K562 (cell line): Measurements from ENCODE around the gene CMTM1. TPM values are rescaled to one million over a fixed set of nuclear protein-coding genes. Genes with fewer than 3 reads are reported as not detected.

Source experiments
- ADNP ChIP-seq: fragments of 200-800 bp; sonication (Bioruptor generic); IDR thresholded peaks from 2 replicates; pipeline ENCODE4 v1.6.1; 2016; ENCODE audit warnings: missing genetic modification characterization, missing compliant biosample characterization
- ASH1L ChIP-seq: fragments of 450-650 bp; IDR thresholded peaks from 2 replicates; pipeline ENCODE4 v1.6.1; 2018; ENCODE audit warnings: borderline replicate concordance, mild to moderate bottlenecking, low read depth; ENCODE audit not compliant: partially characterized antibody
- BCL6 ChIP-seq: fragments of 250-450 bp; sonication (Bioruptor Pico); IDR thresholded peaks from 2 replicates; pipeline ENCODE4 v1.4.0; 2020
- BRD9 ChIP-seq: fragments of 450-650 bp; IDR thresholded peaks from 2 replicates; pipeline ENCODE4 v1.6.1; 2018; ENCODE audit warnings: low read depth; ENCODE audit not compliant: partially characterized antibody
- CBX3 ChIP-seq, 2 experiments: IDR thresholded peaks; 1 replicate in 1 of 2; 2 replicates in 1 of 2; pipeline ENCODE4 v1.6.1; 2012; ENCODE audit warnings: inconsistent platforms in 2 of 2, low read length in 2 of 2, borderline replicate concordance in 1 of 2, control low read depth in 1 of 2
- CEBPB ChIP-seq: fragments of 450-650 bp; IDR thresholded peaks from 2 replicates; pipeline ENCODE4 v1.6.1; 2016; ENCODE audit warnings: missing genetic modification characterization, missing compliant biosample characterization
- CREB1 ChIP-seq, 2 experiments: sonication (generic) in 1 of 2; formaldehyde crosslinking in 1 of 2; IDR thresholded peaks; 2 replicates each; pipeline versions ENCODE4 v1.6.1 to v1.8.0; 2012 to 2022; ENCODE audit warnings: inconsistent platforms in 1 of 2, mild to moderate bottlenecking in 1 of 2, missing genetic modification reagents in 1 of 2, moderate library complexity in 1 of 2
- E2F3 ChIP-seq: fragments of 250-450 bp; sonication (Bioruptor Pico); IDR thresholded peaks from 2 replicates; pipeline ENCODE4 v1.4.0; 2020; ENCODE audit warnings: mild to moderate bottlenecking
- EZH2 ChIP-seq: IDR thresholded peaks from 2 replicates; pipeline ENCODE4 v1.6.1; 2012; ENCODE audit warnings: low read depth, mild to moderate bottlenecking, inconsistent platforms, low read length, borderline replicate concordance
- HMBOX1 ChIP-seq: sonication (generic); IDR thresholded peaks from 2 replicates; pipeline ENCODE4 v1.6.1; 2016
- HNRNPL ChIP-seq: fragments of 200-400 bp; formaldehyde crosslinking; IDR thresholded peaks from 2 replicates; pipeline ENCODE4 v1.6.1; 2017; ENCODE audit warnings: low read depth, mild to moderate bottlenecking, low read length
- MCM3 ChIP-seq: fragments of 450-650 bp; IDR thresholded peaks from 2 replicates; pipeline ENCODE4 v1.6.1; 2016
- NCOA1 ChIP-seq: fragments of 450-650 bp; IDR thresholded peaks from 2 replicates; pipeline ENCODE4 v1.6.1; 2016; ENCODE audit warnings: low read depth
- PHF21A ChIP-seq: fragments of 450-650 bp; IDR thresholded peaks from 2 replicates; pipeline ENCODE4 v1.6.1; 2017; ENCODE audit warnings: low read depth, borderline replicate concordance
- RAD51 ChIP-seq: fragments of 450-650 bp; IDR thresholded peaks from 2 replicates; pipeline ENCODE4 v1.7.1; 2016; ENCODE audit warnings: low read depth, mild to moderate bottlenecking, borderline replicate concordance
- TCF7L2 ChIP-seq: fragments of 150-350 bp; IDR thresholded peaks from 2 replicates; pipeline ENCODE4 v1.6.1; 2016; ENCODE audit warnings: low read depth, mild to moderate bottlenecking, low read length, moderate library complexity
- ZKSCAN1 ChIP-seq: fragments of 150-350 bp; IDR thresholded peaks from 2 replicates; pipeline ENCODE4 v1.6.1; 2016; ENCODE audit warnings: low read depth, low read length
- ZNF146 ChIP-seq: IDR thresholded peaks from one replicate; pipeline ENCODE4 v1.6.1; 2018; ENCODE audit warnings: missing compliant biosample characterization; ENCODE audit not compliant: unreplicated experiment
- ZNF212 ChIP-seq: fragments of 450-650 bp; formaldehyde crosslinking; IDR thresholded peaks from 2 replicates; pipeline ENCODE4 v1.4.0; 2020; ENCODE audit warnings: mild to moderate bottlenecking
- ZSCAN29 ChIP-seq: fragments of 450-650 bp; IDR thresholded peaks from 2 replicates; pipeline ENCODE4 v1.6.1; 2017
- polyA plus RNA-seq, 8 experiments: library from polyadenylated mRNA; depleted of rRNA in 4 of 8; stranded (reverse) in 5 of 8; unstranded in 3 of 8; fragments of >200 nt; fragmentation: Nextera tagmentation in 2 of 8; fragmentation: Illumina TruSeq in 1 of 8; extraction: Ambion mirVana in 2 of 8; extraction: Trizol in 1 of 8; gene quantifications; 2 replicates each; pipeline versions ENCODE4 v1.2.1 to v1.2.3, GENCODE V29; 2011 to 2014; ENCODE audit warnings: inconsistent platforms in 1 of 8, missing spikeins in 1 of 8
- total RNA-seq, 7 experiments: library from RNA; depleted of rRNA in 6 of 7; stranded (reverse); fragments of >200 nt in 6 of 7; fragmentation: Illumina TruSeq in 2 of 7; extraction: Trizol in 2 of 7; gene quantifications; 2 replicates each; pipeline versions ENCODE4 v1.2.1 to v1.2.3, GENCODE V29; 2011 to 2021; ENCODE audit warnings: low replicate concordance in 1 of 7
- TF ChIP-seq, protein P1 (sequence below): fragments of 150-350 bp; conservative IDR thresholded peaks from 2 replicates; pipeline ENCODE4 v1.6.1; 2014; ENCODE audit warnings: low read length
- TF ChIP-seq, protein P2 (sequence below), 2 experiments: fragments of 450-650 bp in 1 of 2; sonication (generic) in 1 of 2; formaldehyde crosslinking in 1 of 2; IDR thresholded peaks in 1 of 2; conservative IDR thresholded peaks in 1 of 2; 2 replicates each; pipeline versions ENCODE4 v1.6.1 to v1.8.1; 2016 to 2023; ENCODE audit warnings: mild to moderate bottlenecking in 2 of 2, moderate library complexity in 2 of 2, inconsistent platforms in 1 of 2, missing genetic modification reagents in 1 of 2
- TF ChIP-seq, protein P3 (sequence below): fragments of 250-450 bp; sonication (Bioruptor Pico); IDR thresholded peaks from 2 replicates; pipeline ENCODE4 v1.5.1; 2021; ENCODE audit warnings: mild to moderate bottlenecking

CMTM1 gene
- total and polyA plus RNA-seq, 9 of the 15 experiments (the other 6 are each of a cell fraction or from before 2014, with no cell fraction given), result 0.25 to 2.6 (median 1.1) TPM; not detected in 2

DNA sequence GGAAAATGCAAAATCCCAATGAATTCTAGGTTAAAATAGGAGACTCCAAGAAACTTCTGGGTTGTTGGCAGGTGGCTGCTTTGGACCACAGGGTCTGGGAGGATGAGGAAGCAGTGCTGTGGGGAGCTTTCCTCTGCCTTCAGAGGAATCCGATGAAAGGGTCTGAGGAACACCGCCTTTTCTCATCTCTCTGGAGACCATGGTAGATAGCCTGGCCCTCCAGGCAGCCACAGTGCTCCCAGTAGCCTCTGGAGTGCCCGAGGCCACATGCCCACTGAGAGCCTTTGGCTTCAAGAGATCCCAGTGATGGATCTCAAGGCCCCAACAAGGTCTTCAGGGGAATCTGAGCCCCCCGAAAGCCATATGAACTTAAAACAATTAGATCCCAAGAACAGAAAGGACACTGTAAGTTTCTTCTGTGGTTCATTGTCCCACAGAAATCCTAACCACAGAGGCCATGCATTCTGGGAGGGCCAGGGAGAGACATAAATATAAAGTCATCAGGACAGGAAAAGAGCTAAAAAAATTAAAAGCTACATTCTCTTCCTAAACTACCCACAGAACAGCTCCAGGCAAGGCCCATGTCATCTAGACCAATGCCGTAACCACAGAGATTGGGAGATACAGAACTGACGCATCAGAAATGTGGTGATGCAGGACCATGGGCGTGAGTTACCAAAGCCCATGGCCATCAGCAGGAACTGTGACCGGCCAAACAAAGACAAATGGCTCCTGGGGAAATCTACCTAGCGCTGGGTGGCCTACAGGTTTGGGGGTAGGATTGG is 40.7 kb upstream of the CMTM1 start (continued):
- TF ChIP-seq, protein P1, sequence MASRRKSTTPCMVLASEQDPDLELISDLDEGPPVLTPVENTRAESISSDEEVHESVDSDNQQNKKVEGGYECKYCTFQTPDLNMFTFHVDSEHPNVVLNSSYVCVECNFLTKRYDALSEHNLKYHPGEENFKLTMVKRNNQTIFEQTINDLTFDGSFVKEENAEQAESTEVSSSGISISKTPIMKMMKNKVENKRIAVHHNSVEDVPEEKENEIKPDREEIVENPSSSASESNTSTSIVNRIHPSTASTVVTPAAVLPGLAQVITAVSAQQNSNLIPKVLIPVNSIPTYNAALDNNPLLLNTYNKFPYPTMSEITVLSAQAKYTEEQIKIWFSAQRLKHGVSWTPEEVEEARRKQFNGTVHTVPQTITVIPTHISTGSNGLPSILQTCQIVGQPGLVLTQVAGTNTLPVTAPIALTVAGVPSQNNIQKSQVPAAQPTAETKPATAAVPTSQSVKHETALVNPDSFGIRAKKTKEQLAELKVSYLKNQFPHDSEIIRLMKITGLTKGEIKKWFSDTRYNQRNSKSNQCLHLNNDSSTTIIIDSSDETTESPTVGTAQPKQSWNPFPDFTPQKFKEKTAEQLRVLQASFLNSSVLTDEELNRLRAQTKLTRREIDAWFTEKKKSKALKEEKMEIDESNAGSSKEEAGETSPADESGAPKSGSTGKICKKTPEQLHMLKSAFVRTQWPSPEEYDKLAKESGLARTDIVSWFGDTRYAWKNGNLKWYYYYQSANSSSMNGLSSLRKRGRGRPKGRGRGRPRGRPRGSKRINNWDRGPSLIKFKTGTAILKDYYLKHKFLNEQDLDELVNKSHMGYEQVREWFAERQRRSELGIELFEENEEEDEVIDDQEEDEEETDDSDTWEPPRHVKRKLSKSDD, result no peak
- TF ChIP-seq CEBPB (tag) (no peak), ZNF212 (CRISPR knock-in tag) (no peak), NCOA1 (no peak), CBX3 (IDR thresholded peaks at IDR 0.05; ENCODE audit: borderline replicate concordance in 1 of 2, low read length in 2 of 2) (no peak), BCL6 (CRISPR knock-in tag) (0 out of 2 replicates have a peak, but pooled peaks have one; percentile 10), TCF7L2 (no peak), E2F3 (CRISPR knock-in tag) (no peak), PHF21A (no peak), RAD51 (no peak), BRD9 (no peak), HMBOX1 (0 out of 2 replicates have a peak, but pooled peaks have one; percentile 25), MCM3 (no peak), HNRNPL (no peak), CREB1 (IDR thresholded peaks at IDR 0.05) (peak; percentile 40; the same call in 1 of the 2 replicates), CREB1 (CRISPR knock-in tag; IDR thresholded peaks at IDR 0.05) (0 out of 2 replicates have a peak, but pooled peaks have one; percentile 20), EZH2 (no peak), ZNF146 (CRISPR knock-in tag) (no peak), ZKSCAN1 (no peak), ADNP (no peak), ZSCAN29 (no peak), ASH1L (no peak)
- TF ChIP-seq, protein P2, sequence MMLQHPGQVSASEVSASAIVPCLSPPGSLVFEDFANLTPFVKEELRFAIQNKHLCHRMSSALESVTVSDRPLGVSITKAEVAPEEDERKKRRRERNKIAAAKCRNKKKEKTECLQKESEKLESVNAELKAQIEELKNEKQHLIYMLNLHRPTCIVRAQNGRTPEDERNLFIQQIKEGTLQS (IDR thresholded peaks at IDR 0.05), result peak; percentile 43; the same call in 1 of the 2 replicates
- TF ChIP-seq, protein P2 (CRISPR knock-in tag; conservative IDR thresholded peaks at IDR 0.05), result no peak
- TF ChIP-seq, protein P3, sequence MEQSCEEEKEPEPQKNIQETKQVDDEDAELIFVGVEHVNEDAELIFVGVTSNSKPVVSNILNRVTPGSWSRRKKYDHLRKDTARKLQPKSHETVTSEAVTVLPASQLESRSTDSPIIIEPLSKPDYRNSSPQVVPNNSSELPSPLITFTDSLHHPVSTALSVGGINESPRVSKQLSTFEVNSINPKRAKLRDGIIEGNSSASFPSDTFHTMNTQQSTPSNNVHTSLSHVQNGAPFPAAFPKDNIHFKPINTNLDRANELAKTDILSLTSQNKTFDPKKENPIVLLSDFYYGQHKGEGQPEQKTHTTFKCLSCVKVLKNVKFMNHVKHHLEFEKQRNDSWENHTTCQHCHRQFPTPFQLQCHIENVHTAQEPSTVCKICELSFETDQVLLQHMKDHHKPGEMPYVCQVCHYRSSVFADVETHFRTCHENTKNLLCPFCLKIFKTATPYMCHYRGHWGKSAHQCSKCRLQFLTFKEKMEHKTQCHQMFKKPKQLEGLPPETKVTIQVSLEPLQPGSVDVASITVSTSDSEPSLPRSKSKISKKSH (CRISPR knock-in tag), result no peak
